Right ventricle myocardium superior (tissue), 1 donor: ENCODE data around the gene FLYWCH1. TPM values are rescaled to one million over a fixed set of nuclear protein-coding genes. Genes with fewer than 3 reads are reported as not detected.
"Not testable (repeated sequence)": the region's sequence is repeated elsewhere in the genome, so short reads cannot be mapped to it uniquely, and the experiment has no call there.

Source experiments
- ATAC-seq: fragments of 200-7000 bp; cut with Tn5 transposase; one replicate; pipeline ENCODE4 v1.9.1; 2020; ENCODE audit warnings: mild to moderate bottlenecking; ENCODE audit not compliant: poor library complexity
- DNase-seq: peaks from one replicate; pipeline ENCODE4 v3.0.0-alpha.2; 2020
- intact Hi-C: fragments of 100-400 bp; cut with DNase I; formaldehyde crosslinking; loops from one replicate; pipeline ENCODE4 v1.11.2; 2022
- total RNA-seq: library from RNA; stranded (reverse); fragmentation: NEBNext Ultra II Directional; extraction: Animal tissue kit (Norgen Biotek cat#: 25700); gene quantifications from one replicate; pipeline ENCODE4 v1.2.1, GENCODE V29; 2021
- donor health status: DM: no; HTN: yes; CAD: no; lungs with severe emphysema.

Gene FLYWCH1
- total RNA-seq, 1 donor from 2014 or later = 36.8 TPM

DNA sequence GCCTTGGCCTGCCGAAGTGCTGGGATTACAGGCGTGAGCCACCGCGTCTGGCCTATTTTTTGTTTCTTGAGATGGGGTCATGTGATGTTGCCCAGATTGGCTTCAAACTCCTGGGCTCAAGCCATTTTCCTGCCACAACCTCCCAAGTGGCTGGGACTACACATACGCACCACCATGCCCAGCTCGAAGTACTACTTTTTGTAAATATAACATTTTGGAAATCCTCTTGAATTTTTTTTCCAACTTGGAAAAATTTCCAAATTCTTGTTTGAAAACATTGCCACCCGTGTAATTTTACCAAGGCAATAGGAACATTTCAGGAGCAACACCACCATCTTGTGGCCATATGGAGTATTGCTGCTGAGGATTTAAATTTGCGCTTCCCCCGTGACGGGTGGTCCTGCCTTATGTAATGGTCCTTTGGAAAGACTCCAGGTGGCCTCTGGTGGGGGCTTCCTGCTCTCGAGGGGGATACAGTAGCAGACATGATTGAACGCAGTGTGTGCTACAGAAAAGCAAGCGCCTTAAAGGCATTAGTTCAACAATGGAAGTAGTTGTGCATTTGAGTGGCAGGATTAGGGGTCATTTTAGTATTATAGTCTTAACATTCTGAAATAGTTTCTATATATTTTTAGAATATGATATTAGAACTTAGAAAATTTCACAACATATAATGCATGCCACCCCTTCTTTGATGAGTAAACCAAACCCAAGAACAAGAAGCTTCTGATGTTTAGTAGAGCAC lies 8.0 kb downstream of the FLYWCH1 start:
- DNase-seq = no peak
- intact Hi-C loops = loop anchor here (2.0 kb wide), 1 partner anchor 45 kb away; no protein-coding TSS in a partner anchor

DNA sequence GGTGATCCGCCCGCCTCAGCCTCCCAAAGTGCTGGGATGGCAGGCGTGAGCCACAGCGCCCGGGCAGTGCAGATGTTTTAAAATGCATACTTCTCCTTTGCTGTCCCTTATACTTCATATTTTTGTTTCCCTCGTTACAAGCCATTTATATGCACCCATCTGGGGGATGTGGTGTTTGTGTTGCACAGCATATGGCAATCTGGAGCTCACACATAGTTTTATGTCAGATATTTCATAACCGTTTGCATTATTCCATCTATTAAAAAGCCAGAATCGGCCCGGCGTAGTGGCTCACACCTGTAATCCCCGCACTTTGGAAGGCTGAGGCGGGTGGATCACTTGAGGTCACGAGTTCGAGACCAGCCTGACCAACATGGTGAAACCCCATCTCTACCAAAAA lies 11.8 kb downstream of the FLYWCH1 start:
- DNase-seq = no peak
- intact Hi-C loops = no loop called here
- ATAC-seq = no peak

More for the DNA sequence above, 8.0 kb downstream of the FLYWCH1 start:
- peak; percentile 81 for ATAC-seq

DNA sequence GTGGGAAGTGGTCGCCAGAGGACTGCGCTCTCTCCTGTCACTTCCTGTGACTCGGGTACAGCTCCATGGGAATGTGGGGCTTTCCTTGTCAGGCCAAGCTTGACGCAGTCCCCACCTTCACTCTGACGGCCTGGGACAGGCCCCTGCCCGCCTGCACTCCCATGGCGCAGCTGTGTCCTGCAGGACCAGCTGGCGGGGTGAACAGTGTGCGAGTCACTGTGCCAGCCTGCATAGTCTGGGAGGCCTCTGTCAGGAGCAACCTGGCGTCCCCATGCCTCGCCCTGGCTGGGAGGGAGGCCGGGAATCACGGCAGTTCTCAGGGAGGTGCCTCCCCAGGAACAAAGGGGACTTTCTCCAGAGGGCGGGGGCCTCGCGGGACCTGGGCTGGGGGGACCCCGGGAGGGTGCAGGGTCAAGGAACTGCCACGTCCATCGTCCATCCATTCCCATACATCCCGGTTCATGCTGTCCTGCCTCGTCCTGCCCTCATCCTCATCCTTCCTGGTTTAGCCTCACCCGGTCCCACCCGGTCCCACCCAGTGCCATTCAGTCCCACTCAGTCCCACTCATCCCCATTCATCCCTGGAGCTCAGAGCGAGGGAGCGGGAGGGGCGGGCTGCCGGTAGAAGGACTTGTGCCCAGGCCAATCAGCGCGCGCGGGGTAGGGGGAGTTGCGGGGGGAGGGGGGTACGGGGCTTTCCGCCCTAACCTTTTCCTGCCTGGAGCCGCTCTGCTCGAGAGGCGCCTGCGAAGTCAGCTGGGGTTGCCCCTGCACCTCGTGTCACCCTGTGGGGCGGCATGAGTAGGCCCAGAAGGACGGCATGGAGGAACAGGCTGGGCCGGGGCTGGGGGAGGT lies 13.4 kb downstream of the FLYWCH1 start:
- DNase-seq = no peak
- intact Hi-C loops = no loop called here
- no peak for ATAC-seq

DNA sequence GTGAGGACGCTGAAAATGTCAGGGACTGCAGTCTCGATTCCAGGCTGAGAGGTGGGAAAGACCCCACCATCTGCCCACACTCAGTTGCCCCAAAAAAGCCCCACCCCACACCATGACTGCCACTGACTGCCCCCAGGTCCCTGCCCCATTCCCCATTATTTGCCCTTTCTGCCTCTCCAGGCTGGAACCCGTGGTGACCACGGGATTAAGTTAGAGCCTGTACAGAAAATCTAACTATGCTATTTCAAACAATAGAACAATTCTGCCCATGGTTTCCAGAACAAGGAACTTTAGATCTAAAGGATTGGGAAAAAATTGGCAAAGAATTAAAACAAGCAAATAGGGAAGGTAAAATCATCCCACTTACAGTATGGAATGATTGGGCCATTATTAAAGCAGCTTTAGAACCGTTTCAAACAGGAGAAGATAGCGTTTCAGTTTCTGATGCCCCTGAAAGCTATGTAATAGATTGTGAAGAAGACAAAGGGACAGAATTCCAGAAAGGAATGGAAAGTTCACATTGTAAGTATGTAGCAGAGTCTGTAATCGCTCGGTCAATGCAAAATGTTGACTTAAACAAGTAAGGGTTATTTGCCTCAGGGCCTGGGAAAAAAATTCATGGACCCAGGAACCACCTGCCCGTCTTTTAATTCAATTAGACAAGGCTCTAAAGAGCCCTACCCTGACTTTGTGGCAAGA lies 14.4 kb downstream of the FLYWCH1 start:
- intact Hi-C loops = no loop called here
- ATAC-seq (no peak), DNase-seq (no peak)

DNA sequence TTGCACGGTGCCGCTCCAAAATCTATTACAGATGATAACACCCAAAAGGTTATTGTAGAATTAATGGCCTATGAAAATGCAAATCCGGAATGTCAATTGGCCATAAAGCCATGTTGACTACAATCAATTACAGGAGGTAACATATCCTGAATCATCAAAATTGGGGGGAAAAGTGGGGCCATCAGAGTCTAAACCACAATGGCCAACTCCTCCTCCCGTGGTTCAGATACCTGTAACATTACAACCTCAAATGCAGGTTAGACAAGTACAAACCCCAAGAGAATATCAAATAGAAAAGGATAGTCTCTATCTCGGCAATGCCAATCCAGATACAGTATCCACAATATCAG lies 14.9 kb downstream of the FLYWCH1 start:
- ATAC-seq (no peak), DNase-seq (no peak)
- intact Hi-C loops = no loop called here

DNA sequence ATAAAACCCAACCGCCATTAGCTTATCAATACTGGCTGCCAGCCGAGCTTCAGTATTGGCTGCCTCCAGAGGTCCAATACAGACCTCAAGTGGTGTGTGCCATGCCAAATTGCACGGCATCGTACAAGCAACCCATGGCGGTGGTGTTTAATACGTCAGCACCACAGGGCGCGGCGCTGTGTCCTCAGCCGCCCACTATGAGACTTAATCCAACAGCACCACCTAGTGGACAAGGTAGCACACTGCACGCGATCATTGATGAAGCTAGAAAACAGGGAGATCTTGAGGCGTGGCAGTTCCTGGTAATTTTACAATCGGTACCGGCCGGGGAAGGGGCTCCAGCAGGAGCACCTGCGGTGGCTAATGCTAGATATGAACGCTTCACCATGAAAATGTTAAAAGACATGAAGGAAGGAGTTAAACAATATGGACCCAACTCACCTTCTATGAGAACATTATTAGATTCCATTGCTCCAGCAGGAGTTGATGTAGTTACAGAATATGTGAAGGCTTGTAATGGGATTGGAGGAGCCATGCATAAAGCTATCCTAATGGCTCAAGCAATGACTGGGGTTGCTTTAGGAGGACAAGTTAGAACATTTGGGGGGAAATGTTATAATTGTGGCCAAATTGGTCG lies 15.4 kb downstream of the FLYWCH1 start:
- intact Hi-C loops = no loop called here

DNA sequence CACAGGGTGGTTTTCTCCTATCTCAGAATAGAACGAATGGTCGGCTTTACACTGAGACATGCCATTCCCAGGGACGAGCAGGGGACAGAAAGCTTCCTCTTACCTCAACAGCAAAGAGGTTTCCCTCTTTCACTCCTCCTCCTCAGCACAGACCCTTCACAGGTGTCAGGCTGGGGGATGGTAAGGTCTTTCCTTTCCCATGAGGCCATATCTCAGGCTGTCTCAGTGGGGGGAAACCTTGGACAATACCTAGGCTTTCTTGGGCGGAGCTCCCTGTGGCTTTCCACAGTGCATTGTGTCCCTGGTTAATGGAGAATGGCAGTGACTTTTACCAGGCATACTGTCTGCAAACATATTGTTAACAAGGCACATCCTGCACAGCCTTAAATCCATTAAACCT lies 16.4 kb downstream of the FLYWCH1 start:
- DNase-seq, ATAC-seq, intact Hi-C loops: not testable (repeated sequence)

More for the DNA sequence above, 15.4 kb downstream of the FLYWCH1 start:
- peak; percentile 93 for DNase-seq
- peak; percentile 95 for ATAC-seq

DNA sequence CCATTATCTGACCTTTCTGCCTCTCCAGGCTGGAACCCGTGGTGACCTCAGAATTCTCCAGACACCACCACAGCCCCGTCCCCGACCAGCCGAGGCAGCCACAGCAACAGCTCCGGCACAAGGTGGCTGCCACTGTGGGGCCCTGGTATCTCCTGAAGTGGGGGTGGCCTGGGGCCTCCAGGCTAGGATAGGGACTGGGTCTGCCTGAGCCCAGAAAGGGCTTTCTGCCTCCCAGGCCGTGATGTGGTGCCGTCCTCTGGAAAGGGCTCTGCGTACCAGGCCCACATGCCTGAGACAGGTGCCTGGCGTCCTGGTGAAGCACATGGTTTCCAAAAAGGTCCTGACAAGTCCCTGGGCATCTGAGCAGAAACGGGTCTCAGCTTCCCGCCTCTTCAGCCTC lies 17.1 kb downstream of the FLYWCH1 start:
- no peak for DNase-seq
- intact Hi-C loops = no loop called here

DNA sequence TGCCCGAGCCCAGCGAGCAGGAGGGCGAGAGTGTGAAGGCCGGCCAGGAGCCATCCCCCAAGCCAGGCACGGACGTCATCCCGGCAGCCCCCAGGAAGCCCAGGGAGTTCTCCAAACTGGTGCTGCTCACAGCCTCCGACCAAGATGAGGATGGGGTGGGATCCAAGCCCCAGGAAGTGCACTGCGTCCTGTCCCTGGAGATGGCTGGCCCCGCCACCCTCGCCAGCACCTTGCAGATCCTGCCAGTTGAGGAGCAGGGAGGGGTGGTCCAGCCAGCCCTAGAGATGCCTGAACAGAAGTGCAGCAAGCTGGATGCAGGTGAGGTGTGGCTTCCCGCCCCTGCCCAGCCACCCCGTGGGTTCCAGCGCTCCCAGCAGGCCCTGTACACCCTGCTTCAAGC lies 18.0 kb downstream of the FLYWCH1 start:
- DNase-seq (no peak), ATAC-seq (no peak)
- intact Hi-C loops = no loop called here

More for the DNA sequence above, 17.1 kb downstream of the FLYWCH1 start:
- ATAC-seq = no peak

DNA sequence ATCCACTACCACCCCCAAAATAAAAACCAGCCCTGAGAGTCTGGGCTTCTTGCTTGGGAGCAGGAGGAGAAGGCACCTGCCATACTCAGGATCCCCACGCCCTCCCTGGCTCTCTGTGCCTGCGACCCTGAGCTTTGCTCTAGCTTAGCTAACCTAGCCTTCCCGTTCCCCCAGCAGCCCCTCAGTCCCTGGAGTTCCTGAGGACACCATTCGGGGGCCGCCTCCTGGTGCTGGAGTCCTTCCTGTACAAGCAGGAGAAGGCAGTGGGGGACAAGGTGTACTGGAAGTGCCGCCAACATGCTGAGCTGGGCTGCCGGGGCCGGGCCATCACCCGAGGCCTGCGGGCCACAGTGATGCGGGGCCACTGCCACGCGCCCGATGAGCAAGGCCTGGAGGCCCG lies 18.5 kb downstream of the FLYWCH1 start:
- ATAC-seq = no peak
- no peak for DNase-seq
- intact Hi-C loops = no loop called here

DNA sequence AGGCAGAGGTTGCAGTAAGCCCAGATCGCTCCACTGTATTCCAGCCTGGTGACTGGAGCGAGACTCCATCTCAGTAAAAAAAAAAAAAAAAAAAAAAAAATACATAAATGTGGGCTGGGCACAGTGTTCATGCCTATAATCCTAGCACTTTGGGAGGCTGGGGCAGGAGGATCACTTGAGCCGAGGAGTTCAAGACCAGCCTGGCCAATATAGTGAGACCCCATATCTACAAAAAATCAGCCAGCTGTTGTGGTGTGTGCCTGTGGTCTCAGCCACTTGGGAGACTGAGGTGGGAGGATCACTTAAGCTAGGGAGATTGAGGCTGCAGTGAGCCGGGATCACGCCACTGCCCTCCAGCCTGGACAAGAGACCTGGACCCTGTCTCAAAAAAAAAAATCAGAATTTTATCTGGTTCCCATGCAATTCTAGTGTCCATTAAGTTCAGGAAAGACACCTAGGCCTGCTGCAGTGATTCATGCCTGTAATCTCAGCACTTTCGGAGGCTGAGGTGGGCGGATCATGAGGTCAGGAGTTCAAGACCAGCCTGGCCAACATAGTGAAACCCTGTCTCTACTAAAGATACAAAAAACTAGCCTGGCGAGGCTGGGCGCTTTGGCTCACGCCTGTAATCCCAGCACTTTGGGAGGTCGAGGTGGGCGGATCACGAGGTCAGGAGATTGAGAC lies 19.6 kb downstream of the FLYWCH1 start:
- DNase-seq, ATAC-seq, intact Hi-C loops: not testable (repeated sequence)

DNA sequence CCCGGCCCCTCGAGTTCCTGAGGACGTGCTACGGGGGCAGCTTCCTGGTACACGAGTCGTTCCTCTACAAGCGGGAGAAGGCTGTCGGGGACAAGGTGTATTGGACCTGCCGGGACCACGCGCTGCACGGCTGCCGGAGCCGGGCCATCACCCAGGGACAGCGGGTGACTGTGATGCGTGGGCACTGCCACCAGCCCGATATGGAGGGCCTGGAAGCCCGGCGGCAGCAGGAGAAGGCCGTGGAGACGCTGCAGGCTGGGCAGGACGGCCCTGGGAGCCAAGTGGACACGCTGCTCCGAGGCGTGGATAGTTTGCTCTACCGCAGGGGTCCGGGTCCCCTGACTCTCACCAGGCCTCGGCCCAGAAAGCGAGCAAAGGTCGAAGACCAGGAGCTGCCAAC lies 21.4 kb downstream of the FLYWCH1 start:
- intact Hi-C loops = no loop called here
- ATAC-seq (no peak), DNase-seq (no peak)

DNA sequence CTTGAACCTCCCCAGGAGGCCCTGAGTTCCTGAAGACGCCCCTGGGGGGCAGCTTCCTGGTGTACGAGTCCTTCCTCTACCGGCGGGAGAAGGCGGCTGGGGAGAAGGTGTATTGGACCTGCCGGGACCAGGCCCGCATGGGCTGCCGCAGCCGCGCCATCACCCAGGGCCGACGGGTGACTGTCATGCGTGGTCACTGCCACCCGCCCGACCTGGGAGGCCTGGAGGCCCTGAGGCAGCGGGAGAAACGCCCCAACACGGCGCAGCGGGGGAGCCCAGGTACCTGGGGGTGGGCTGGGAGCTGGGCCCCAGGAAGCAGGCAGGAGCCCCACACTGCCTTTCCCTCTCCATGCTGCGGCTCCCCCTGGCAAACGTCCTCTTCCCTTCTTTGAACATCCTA lies 22.0 kb downstream of the FLYWCH1 start:
- DNase-seq (no peak), ATAC-seq (no peak)
- intact Hi-C loops = no loop called here

DNA sequence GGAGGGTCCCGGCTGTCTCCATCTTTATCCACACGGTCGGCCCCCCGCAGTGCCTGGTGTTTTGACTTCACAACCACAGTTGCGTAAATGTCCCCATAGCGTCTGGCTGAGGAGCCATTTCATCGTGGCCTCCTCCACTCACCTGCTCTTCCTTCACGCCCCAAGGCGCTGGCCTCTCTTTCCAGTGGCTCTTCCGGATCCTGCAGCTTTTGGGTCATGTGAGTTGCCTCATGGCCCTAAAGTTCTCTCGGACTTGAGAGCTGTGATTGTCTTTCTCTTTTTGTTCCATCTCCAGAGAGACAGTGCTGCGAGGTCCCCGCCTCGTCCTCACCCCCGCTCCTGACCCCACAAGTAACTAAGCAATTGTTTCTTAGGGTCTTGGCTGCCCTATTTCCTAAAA lies 22.7 kb downstream of the FLYWCH1 start:
- no peak for ATAC-seq
- DNase-seq = no peak
- intact Hi-C loops = no loop called here

DNA sequence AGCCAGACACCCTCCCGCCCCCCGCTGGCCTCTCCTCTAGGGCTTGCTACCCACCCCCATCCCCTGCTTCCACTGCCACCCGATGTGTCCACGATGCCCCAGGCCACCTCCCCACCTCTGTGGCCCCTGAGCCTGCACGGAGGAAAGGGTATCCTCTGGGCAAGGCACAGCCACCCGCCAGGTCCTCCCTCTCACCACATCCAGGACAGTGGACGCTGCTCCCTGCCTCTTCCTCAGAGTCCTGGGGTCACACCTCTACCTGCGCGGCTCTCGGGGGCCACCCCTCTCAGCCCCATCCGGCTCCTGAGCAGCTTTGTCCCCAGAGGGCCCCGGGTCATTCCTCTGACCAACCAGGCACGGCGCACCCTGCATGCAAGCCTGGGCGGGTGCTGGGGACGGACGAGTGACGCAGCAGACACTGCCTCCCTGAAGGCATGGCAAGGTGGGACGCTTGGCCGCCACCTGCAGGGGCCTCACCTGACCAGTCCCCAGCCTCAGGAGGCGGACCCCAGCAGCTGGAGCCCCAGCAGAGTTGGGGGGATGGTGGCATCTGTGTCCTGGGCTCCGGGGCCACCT lies 24.8 kb downstream of the FLYWCH1 start:
- no peak for ATAC-seq
- DNase-seq = no peak
- intact Hi-C loops = no loop called here

DNA sequence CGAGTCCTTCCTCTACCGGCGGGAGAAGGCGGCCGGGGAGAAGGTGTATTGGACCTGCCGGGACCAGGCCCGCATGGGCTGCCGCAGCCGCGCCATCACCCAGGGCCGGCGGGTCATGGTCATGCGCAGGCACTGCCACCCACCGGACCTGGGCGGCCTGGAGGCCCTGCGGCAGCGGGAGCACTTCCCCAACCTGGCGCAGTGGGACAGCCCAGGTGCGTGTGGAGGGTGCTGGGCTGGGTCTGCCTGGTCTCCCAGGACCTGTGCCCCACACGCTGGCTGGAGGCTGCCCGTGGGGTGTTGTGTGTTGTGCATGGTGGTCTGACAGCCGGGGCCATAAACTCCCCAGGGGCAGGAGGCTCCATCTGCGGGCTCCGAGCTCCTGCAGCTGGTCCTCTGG lies 25.4 kb downstream of the FLYWCH1 start:
- ATAC-seq (no peak), DNase-seq (no peak)
- intact Hi-C loops = no loop called here

DNA sequence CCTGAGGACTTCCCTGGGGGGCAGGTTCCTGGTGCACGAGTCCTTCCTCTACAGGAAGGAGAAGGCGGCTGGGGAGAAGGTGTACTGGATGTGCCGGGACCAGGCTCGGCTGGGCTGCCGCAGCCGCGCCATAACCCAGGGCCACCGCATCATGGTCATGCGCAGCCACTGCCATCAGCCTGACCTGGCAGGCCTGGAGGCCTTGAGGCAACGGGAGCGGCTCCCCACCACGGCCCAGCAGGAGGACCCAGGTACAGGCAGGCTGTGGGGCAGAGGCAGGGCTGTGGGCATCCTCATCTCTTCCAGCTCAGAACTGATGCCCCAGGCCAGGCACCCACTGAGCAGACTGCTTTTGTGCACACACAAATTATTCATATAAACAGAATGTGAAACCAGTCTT lies 26.5 kb downstream of the FLYWCH1 start:
- DNase-seq = no peak
- ATAC-seq = no peak
- intact Hi-C loops = no loop called here

DNA sequence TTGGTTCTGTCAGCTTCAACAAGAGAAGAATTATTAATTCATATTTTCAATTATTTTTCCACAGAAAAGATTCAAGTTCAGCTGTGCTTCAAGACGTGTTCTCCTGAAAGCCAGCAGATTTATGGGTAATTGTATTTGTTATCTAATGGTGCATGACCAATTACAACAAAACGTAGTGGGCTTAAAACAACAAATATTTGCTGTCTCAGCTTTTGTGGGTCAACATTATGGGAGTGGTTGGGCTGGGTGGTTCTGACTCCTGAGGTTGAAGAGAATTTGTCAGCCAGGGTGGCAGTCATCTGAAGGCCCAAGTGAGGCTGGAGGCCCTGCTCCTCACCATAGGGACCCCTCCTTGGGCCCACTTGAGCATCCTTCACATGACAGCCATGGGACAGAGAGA lies 28.2 kb downstream of the FLYWCH1 start:
- intact Hi-C loops = no loop called here
- no peak for ATAC-seq
- no peak for DNase-seq
